Stomach (tissue), 9 donors: ENCODE data around the gene TAS1R3. TPM values are rescaled to one million over a fixed set of nuclear protein-coding genes. Genes with fewer than 3 reads are reported as not detected.

Experiments used
- DNase-seq, 2 donors: peaks; one replicate each; pipeline versions ENCODE4 v3.0.0 to v3.0.0-alpha.2; 2013 to 2019
- H3K27ac ChIP-seq, 5 donors: fragments of 200-600 bp in 4 of 5; sonication (generic) in 4 of 5; one replicate each; pipeline ENCODE4 v1.5.1; 2013 to 2019; ENCODE audit warnings: mild to moderate bottlenecking in 1 of 5, moderate library complexity in 1 of 5
- H3K27me3 ChIP-seq, 3 donors: fragments of 200-600 bp; sonication (generic); one replicate each; pipeline ENCODE4 v1.5.1; 2017 to 2019; ENCODE audit warnings: mixed run types in 1 of 3
- H3K36me3 ChIP-seq, 4 donors: fragments of 200-600 bp; sonication (generic); 1 replicate in 3 of 4; 2 replicates in 1 of 4; pipeline ENCODE4 v1.5.1; 2016 to 2019
- H3K4me1 ChIP-seq, 4 donors: fragments of 200-600 bp; sonication (generic); one replicate each; pipeline ENCODE4 v1.5.1; 2016 to 2019
- H3K4me3 ChIP-seq, 4 donors: fragments of 200-600 bp; sonication (generic) in 3 of 4; one replicate each; pipeline ENCODE4 v1.5.1; 2016 to 2019; ENCODE audit warnings: mild to moderate bottlenecking in 1 of 4
- H3K9me3 ChIP-seq, 4 donors: fragments of 200-600 bp; sonication (generic); one replicate each; pipeline ENCODE4 v1.5.1; 2016 to 2019
- CTCF ChIP-seq, 7 experiments: fragments of 450-650 bp in 4 of 7; fragments of 200-600 bp in 3 of 7; sonication (generic) in 3 of 7; IDR thresholded peaks; one replicate each; pipeline ENCODE4 v1.5.1; 2016 to 2019; ENCODE audit warnings: antibody characterized with exemption in 7 of 7, control low read depth in 2 of 7, mild to moderate bottlenecking in 1 of 7
- EP300 ChIP-seq: sonication (generic); formaldehyde crosslinking; IDR thresholded peaks from one replicate; pipeline ENCODE4 v1.6.1; 2017; ENCODE audit warnings: antibody characterized with exemption
- POLR2A ChIP-seq, 4 donors: fragments of 450-650 bp; IDR thresholded peaks; one replicate each; pipeline ENCODE4 v1.6.1; 2016; ENCODE audit warnings: antibody characterized with exemption in 4 of 4, control low read depth in 2 of 4, mild to moderate bottlenecking in 1 of 4, moderate library complexity in 1 of 4
- POLR2AphosphoS5 ChIP-seq, 3 donors: sonication (generic); formaldehyde crosslinking; IDR thresholded peaks; one replicate each; pipeline ENCODE4 v1.6.1; 2016; ENCODE audit warnings: antibody characterized with exemption in 3 of 3
- WGBS, 5 donors: extraction: QIAGEN DNeasy Blood & Tissue Kit in 3 of 5; methylation state at CpG; one replicate each; pipeline versions ENCODE4 v1.1.5 to v1.1.7; 2013 to 2018; 5-methylcytosine and 5-hydroxymethylcytosine counted together
- intact Hi-C: fragments of 100-400 bp; cut with DNase I; formaldehyde crosslinking; loops from one replicate; pipeline ENCODE4 v1.15.1; 2023; ENCODE audit warnings: low total_unique reads
- polyA plus RNA-seq, 3 donors: library from polyadenylated mRNA; stranded (reverse); fragments of 200-250 nt; gene quantifications; one replicate each; pipeline ENCODE4 v1.2.3, GENCODE V29; 2013
- small RNA-seq, 4 donors: library from RNA; depleted of rRNA; stranded (forward); fragments of <200 nt; gene quantifications; one replicate each; pipeline ENCODE3, GENCODE V24; 2016
- total RNA-seq, 5 donors: library from RNA; depleted of rRNA; stranded (reverse); fragments of >200 nt; gene quantifications; one replicate each; pipeline versions ENCODE4 v1.1.0 to v1.2.3, GENCODE V29; 2014 to 2016
- donor health status: healthy with polysubstance abuse.
- donor health status: Bipolar disorder and iron deficiency.
- donor health status: healthy.

Gene TAS1R3
- total and polyA plus RNA-seq, 8 donors, result 0.10 to 11.7 (median 0.37) TPM; not detected in 3

DNA sequence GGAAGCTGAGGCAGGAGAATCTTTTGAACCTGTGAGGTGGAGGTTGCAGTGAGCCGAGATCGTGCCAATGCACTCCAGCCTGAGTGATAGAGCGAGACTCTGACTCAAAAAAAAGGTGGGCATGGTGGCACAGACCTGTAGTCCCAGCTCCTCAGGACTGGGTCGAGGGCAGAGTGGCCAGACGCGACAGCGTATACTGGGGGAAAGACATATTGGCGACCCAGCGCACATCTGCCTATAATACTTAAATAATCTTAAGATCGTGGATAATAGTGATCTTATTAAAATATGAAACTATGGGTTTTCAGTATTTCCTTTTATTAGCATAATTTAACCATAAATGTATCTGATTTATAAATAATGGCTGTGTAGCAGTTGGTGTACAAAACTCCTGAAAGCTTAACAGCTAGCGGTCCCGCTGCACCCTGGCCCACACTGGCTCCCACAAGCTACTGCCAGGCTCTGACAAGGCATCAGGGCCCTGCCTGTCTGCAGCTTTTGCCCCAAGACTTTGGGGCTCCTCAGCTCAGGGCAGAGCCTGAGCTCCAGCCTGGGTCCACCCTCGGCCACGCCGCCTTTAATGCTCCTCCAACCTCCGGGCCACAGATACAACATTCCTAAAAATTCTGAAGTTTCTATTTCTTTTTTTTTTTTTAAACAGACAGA, 46.6 kb downstream of the TAS1R3 start:
- peaks cover 16 to 31% (median 28%) of the 10 kb centered on the region in 4 donors for H3K4me1 ChIP-seq
- H3K36me3 ChIP-seq, result peaks cover 0 to 37% (median 27%) of the 10 kb centered on the region in 4 donors
- intact Hi-C loops, result no loop called here
- WGBS, 5 donors, result 94 to 96% (median 95%) methylated on average over 16 of the region's 16 CpGs
- no peaks in the 10 kb centered on the region for H3K27me3 ChIP-seq
- DNase-seq, result no peak
- TF ChIP-seq EP300, result no peak
- no peak for TF ChIP-seq POLR2A (IDR thresholded peaks at IDR 0.05)
- TF ChIP-seq CTCF (IDR thresholded peaks at IDR 0.05), result no peak
- TF ChIP-seq POLR2AphosphoS5 (IDR thresholded peaks at IDR 0.05), result no peak
- H3K9me3 ChIP-seq, result no peaks in the 10 kb centered on the region
- H3K4me3 ChIP-seq, result no peak overlapping the region
- H3K27ac ChIP-seq, result no peak overlapping the region

DNA sequence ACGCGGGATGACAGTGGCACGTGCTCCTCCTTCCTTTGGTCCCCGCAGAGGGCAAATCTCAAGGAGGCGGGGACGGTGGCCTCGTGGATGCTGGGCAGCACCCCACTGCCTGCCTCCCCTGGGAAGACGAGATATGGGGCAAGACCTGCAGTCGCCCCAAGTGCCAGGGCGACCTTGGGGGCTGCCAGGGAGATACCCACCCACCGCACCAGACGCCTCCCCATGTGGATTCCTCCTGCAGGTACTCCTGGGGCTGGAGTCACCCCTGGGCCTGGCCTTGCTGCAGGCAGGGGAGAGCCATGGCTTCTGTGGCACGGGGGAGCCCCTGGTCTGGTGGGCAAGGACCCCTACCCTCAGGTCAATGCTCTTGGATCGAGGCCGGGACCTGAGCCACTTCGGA, 49.8 kb downstream of the TAS1R3 start:
- Histone ChIP-seq H3K9me3 (no peaks in the 10 kb centered on the region), H3K27me3 (no peaks in the 10 kb centered on the region), H3K4me1 (peaks cover 3 to 8% (median 6%) of the 10 kb centered on the region in 4 donors), H3K36me3 (peaks cover 3 to 38% (median 28%) of the 10 kb centered on the region in 4 donors), H3K4me3 (no peak overlapping the region), H3K27ac (no peak overlapping the region)
- 92 to 100% (median 94%) methylated on average over 3 to 16 of the region's 16 CpGs for WGBS, 5 donors
- DNase-seq, result no peak
- TF ChIP-seq POLR2A (IDR thresholded peaks at IDR 0.05) (no peak), EP300 (no peak), CTCF (IDR thresholded peaks at IDR 0.05) (no peak), POLR2AphosphoS5 (IDR thresholded peaks at IDR 0.05) (no peak)
- intact Hi-C loops, result no loop called here

- intact Hi-C loops, result no loop called here
- Histone ChIP-seq H3K36me3 (peaks cover 7 to 43% (median 32%) of the 10 kb centered on the region in 4 donors), H3K27me3 (no peaks in the 10 kb centered on the region), H3K9me3 (no peaks in the 10 kb centered on the region), H3K4me3 (no peak overlapping the region), H3K4me1 (peaks cover 0 to 3% (median 1%) of the 10 kb centered on the region in 4 donors), H3K27ac (no peak overlapping the region)
- TF ChIP-seq POLR2A (IDR thresholded peaks at IDR 0.05) (no peak), EP300 (no peak), CTCF (IDR thresholded peaks at IDR 0.05) (no peak), POLR2AphosphoS5 (IDR thresholded peaks at IDR 0.05) (no peak)
- no peak for DNase-seq
- 72 to 81% (median 78%) methylated on average over 3 to 8 of the region's 8 CpGs for WGBS, 5 donors
These were observed 50.2 kb downstream of the TAS1R3 start for GRCh38 chr1:1381294-1381693.

Small RNA genes within 50 kb of the gene (small RNA-seq; reads per million reads assigned to genes)
- gene MIR6726, result 0.07 to 0.62 (median 0.35) reads per million in 4 donors

Other genes starting within 250 kb of the TAS1R3 start
- gene C1orf159, start 215.2 kb upstream of the TAS1R3 start, total RNA-seq, result 10 to 100 TPM; 15.8 to 67.0 (median 33.8) TPM
- 10 to 100 TPM; 10.2 to 17.1 (median 12.8) TPM for gene C1orf159, start 215.2 kb upstream of the TAS1R3 start, polyA plus RNA-seq
- 1 to 10 TPM in 1 of 5 donors, not detected in 4; 6.4 TPM for gene TTLL10, start 157.4 kb upstream of the TAS1R3 start, total RNA-seq
- gene TTLL10, start 157.4 kb upstream of the TAS1R3 start, polyA plus RNA-seq, result under 1 TPM in 2 of 3 donors, not detected in 1; 0.13 to 0.46 TPM
- 10 to 100 TPM in 1 of 5 donors, 1 to 10 TPM in 1, not detected in 3; 1.7 to 11.9 TPM for gene TNFRSF18, start 124.7 kb upstream of the TAS1R3 start, total RNA-seq
- 1 to 10 TPM in 1 of 3 donors, under 1 TPM in 1, not detected in 1; 0.37 to 3.6 TPM for gene TNFRSF18, start 124.7 kb upstream of the TAS1R3 start, polyA plus RNA-seq
- gene TNFRSF4, start 117.1 kb upstream of the TAS1R3 start, total RNA-seq, result under 1 TPM in 1 of 5 donors, not detected in 4; 0.55 TPM
- 1 to 10 TPM; 1.7 to 4.5 (median 4.2) TPM for gene TNFRSF4, start 117.1 kb upstream of the TAS1R3 start, polyA plus RNA-seq
- 100 to 1,000 TPM in 2 of 5 donors, 10 to 100 TPM in 3; 50.3 to 404 (median 65.3) TPM for gene SDF4, start 99.3 kb upstream of the TAS1R3 start, total RNA-seq
- gene SDF4, start 99.3 kb upstream of the TAS1R3 start, polyA plus RNA-seq, result 10 to 100 TPM; 50.4 to 83.6 (median 61.9) TPM
- 10 to 100 TPM in 1 of 5 donors, 1 to 10 TPM in 3, not detected in 1; 1.8 to 13.8 (median 8.1) TPM for gene B3GALT6, start 99.0 kb upstream of the TAS1R3 start, total RNA-seq
- 1 to 10 TPM; 3.7 to 9.7 (median 6.7) TPM for gene B3GALT6, start 99.0 kb upstream of the TAS1R3 start, polyA plus RNA-seq
- gene C1QTNF12, start 84.6 kb upstream of the TAS1R3 start, total RNA-seq, result 10 to 100 TPM in 2 of 5 donors, 1 to 10 TPM in 2, not detected in 1; 1.5 to 21.3 (median 6.4) TPM
- 1 to 10 TPM in 2 of 3 donors, not detected in 1; 1.6 to 3.2 TPM for gene C1QTNF12, start 84.6 kb upstream of the TAS1R3 start, polyA plus RNA-seq
- gene UBE2J2, start 57.4 kb upstream of the TAS1R3 start, total RNA-seq, result 100 to 1,000 TPM in 1 of 5 donors, 10 to 100 TPM in 4; 14.0 to 252 (median 48.3) TPM
- gene UBE2J2, start 57.4 kb upstream of the TAS1R3 start, polyA plus RNA-seq, result 10 to 100 TPM; 40.5 to 49.6 (median 44.8) TPM
- 1 to 10 TPM in 4 of 5 donors, under 1 TPM in 1; 0.43 to 7.6 (median 3.5) TPM for gene SCNN1D, start 50.8 kb upstream of the TAS1R3 start, total RNA-seq
- gene SCNN1D, start 50.8 kb upstream of the TAS1R3 start, polyA plus RNA-seq, result 1 to 10 TPM; 4.7 to 6.1 (median 4.8) TPM
- gene ACAP3, start 23.4 kb upstream of the TAS1R3 start, total RNA-seq, result 100 to 1,000 TPM in 1 of 5 donors, 10 to 100 TPM in 4; 31.9 to 374 (median 77.0) TPM
- gene ACAP3, start 23.4 kb upstream of the TAS1R3 start, polyA plus RNA-seq, result 10 to 100 TPM; 17.9 to 46.1 (median 43.0) TPM
- 10 to 100 TPM in 3 of 5 donors, 1 to 10 TPM in 1, not detected in 1; 5.9 to 64.9 (median 51.4) TPM for gene PUSL1, start 22.7 kb upstream of the TAS1R3 start, total RNA-seq
- 10 to 100 TPM; 15.2 to 25.5 (median 23.8) TPM for gene PUSL1, start 22.7 kb upstream of the TAS1R3 start, polyA plus RNA-seq
- gene INTS11, start 6.6 kb upstream of the TAS1R3 start, total RNA-seq, result 100 to 1,000 TPM in 4 of 5 donors, 10 to 100 TPM in 1; 59.5 to 520 (median 192) TPM
- gene INTS11, start 6.6 kb upstream of the TAS1R3 start, polyA plus RNA-seq, result 100 to 1,000 TPM; 113 to 151 (median 134) TPM
- 100 to 1,000 TPM in 1 of 5 donors, 10 to 100 TPM in 2, 1 to 10 TPM in 2; 6.6 to 226 (median 12.3) TPM for gene CPTP, start 6.5 kb upstream of the TAS1R3 start, total RNA-seq
- gene CPTP, start 6.5 kb upstream of the TAS1R3 start, polyA plus RNA-seq, result 10 to 100 TPM; 17.3 to 49.1 (median 28.4) TPM
- gene DVL1, start 18.1 kb downstream of the TAS1R3 start, total RNA-seq, result 100 to 1,000 TPM in 3 of 5 donors, 10 to 100 TPM in 2; 41.3 to 229 (median 143) TPM
- 10 to 100 TPM; 47.4 to 80.4 (median 64.0) TPM for gene DVL1, start 18.1 kb downstream of the TAS1R3 start, polyA plus RNA-seq
- gene MXRA8, start 27.3 kb downstream of the TAS1R3 start, total RNA-seq, result 100 to 1,000 TPM in 2 of 5 donors, 10 to 100 TPM in 3; 28.8 to 203 (median 65.6) TPM
- 10 to 100 TPM; 23.3 to 33.8 (median 23.6) TPM for gene MXRA8, start 27.3 kb downstream of the TAS1R3 start, polyA plus RNA-seq
- 100 to 1,000 TPM in 3 of 5 donors, 10 to 100 TPM in 2; 50.9 to 146 (median 104) TPM for gene AURKAIP1, start 43.9 kb downstream of the TAS1R3 start, total RNA-seq
- 100 to 1,000 TPM; 244 to 281 (median 259) TPM for gene AURKAIP1, start 43.9 kb downstream of the TAS1R3 start, polyA plus RNA-seq
- 100 to 1,000 TPM; 265 to 739 (median 422) TPM for gene CCNL2, start 68.1 kb downstream of the TAS1R3 start, total RNA-seq
- 100 to 1,000 TPM in 1 of 3 donors, 10 to 100 TPM in 2; 33.4 to 166 (median 34.7) TPM for gene CCNL2, start 68.1 kb downstream of the TAS1R3 start, polyA plus RNA-seq
- gene MRPL20, start 76.0 kb downstream of the TAS1R3 start, total RNA-seq, result 100 to 1,000 TPM in 2 of 5 donors, 10 to 100 TPM in 3; 53.9 to 116 (median 82.9) TPM
- gene MRPL20, start 76.0 kb downstream of the TAS1R3 start, polyA plus RNA-seq, result 100 to 1,000 TPM; 136 to 187 (median 150) TPM
- 10 to 100 TPM in 1 of 5 donors, 1 to 10 TPM in 2, under 1 TPM in 1, not detected in 1; 0.89 to 13.6 (median 4.7) TPM for gene ANKRD65, start 90.0 kb downstream of the TAS1R3 start, total RNA-seq
- gene ANKRD65, start 90.0 kb downstream of the TAS1R3 start, polyA plus RNA-seq, result 10 to 100 TPM in 2 of 3 donors, 1 to 10 TPM in 1; 8.7 to 13.5 (median 13.3) TPM
- gene VWA1, start 104.4 kb downstream of the TAS1R3 start, total RNA-seq, result 10 to 100 TPM; 11.4 to 37.7 (median 21.1) TPM
- gene VWA1, start 104.4 kb downstream of the TAS1R3 start, polyA plus RNA-seq, result 10 to 100 TPM in 2 of 3 donors, 1 to 10 TPM in 1; 7.6 to 64.8 (median 24.8) TPM
- 1 to 10 TPM in 2 of 5 donors, under 1 TPM in 1, not detected in 2; 0.55 to 5.2 (median 1.3) TPM for gene ATAD3C, start 118.4 kb downstream of the TAS1R3 start, total RNA-seq
- 1 to 10 TPM in 1 of 3 donors, under 1 TPM in 2; 0.25 to 2.3 (median 0.92) TPM for gene ATAD3C, start 118.4 kb downstream of the TAS1R3 start, polyA plus RNA-seq
- 10 to 100 TPM; 15.6 to 91.5 (median 33.3) TPM for gene ATAD3B, start 140.5 kb downstream of the TAS1R3 start, total RNA-seq
- 10 to 100 TPM in 2 of 3 donors, 1 to 10 TPM in 1; 8.2 to 23.8 (median 18.4) TPM for gene ATAD3B, start 140.5 kb downstream of the TAS1R3 start, polyA plus RNA-seq
- 10 to 100 TPM; 10.6 to 92.1 (median 22.5) TPM for gene ATAD3A, start 180.9 kb downstream of the TAS1R3 start, total RNA-seq
- gene ATAD3A, start 180.9 kb downstream of the TAS1R3 start, polyA plus RNA-seq, result 10 to 100 TPM; 13.1 to 27.0 (median 14.9) TPM
- gene TMEM240, start 209.3 kb downstream of the TAS1R3 start, total RNA-seq, result 10 to 100 TPM in 1 of 5 donors, 1 to 10 TPM in 1, not detected in 3; 3.5 to 10.3 TPM
- gene TMEM240, start 209.3 kb downstream of the TAS1R3 start, polyA plus RNA-seq, result 1 to 10 TPM; 1.8 to 4.5 (median 2.8) TPM
- 100 to 1,000 TPM in 1 of 5 donors, 10 to 100 TPM in 4; 45.7 to 215 (median 85.9) TPM for gene SSU72, start 243.6 kb downstream of the TAS1R3 start, total RNA-seq
- 100 to 1,000 TPM in 2 of 3 donors, 10 to 100 TPM in 1; 85.0 to 135 (median 108) TPM for gene SSU72, start 243.6 kb downstream of the TAS1R3 start, polyA plus RNA-seq